T-helper 22 cell (primary cell): ENCODE data around the gene GET4.
"Not testable (repeated sequence)": the region's sequence is repeated elsewhere in the genome, so short reads cannot be mapped to it uniquely, and the experiment has no call there.

ENCODE experiments used
- DNase-seq: peaks from one replicate; pipeline ENCODE4 v3.0.0-alpha.2; 2020; ENCODE audit warnings: low read depth

The GET4 gene

GRCh38 chr7:916291-916941 is 40.1 kb downstream of the GET4 start:
- DNase-seq, result no peak

GRCh38 chr7:917255-918117 is 41.1 kb downstream of the GET4 start:
- DNase-seq, result no peak

- no peak for DNase-seq
Observed at GRCh38 chr7:918118-918425, 41.7 kb downstream of the GET4 start.

- no peak for DNase-seq
Observed at GRCh38 chr7:918441-919113, 42.2 kb downstream of the GET4 start.

- no peak for DNase-seq
Observed at GRCh38 chr7:919114-919442, 42.7 kb downstream of the GET4 start.

- no peak for DNase-seq
Observed at GRCh38 chr7:919924-920341, 43.6 kb downstream of the GET4 start.

GRCh38 chr7:920351-921070 is 44.2 kb downstream of the GET4 start:
- DNase-seq, result no peak

- no peak for DNase-seq
Observed at GRCh38 chr7:921071-921461, 44.7 kb downstream of the GET4 start.

- DNase-seq, result no peak
Observed at GRCh38 chr7:921581-922333, 45.4 kb downstream of the GET4 start.

- no peak for DNase-seq
Observed at GRCh38 chr7:922334-923107, 46.2 kb downstream of the GET4 start.

- peak; percentile 87 for DNase-seq
Observed at GRCh38 chr7:923108-924041, 47.0 kb downstream of the GET4 start.

- DNase-seq, result not testable (repeated sequence)
Observed at GRCh38 chr7:924042-924441, 47.7 kb downstream of the GET4 start.

- DNase-seq, result no peak
Observed at GRCh38 chr7:924541-925231, 48.3 kb downstream of the GET4 start.

- DNase-seq, result no peak
Observed at GRCh38 chr7:925601-926000, 49.2 kb downstream of the GET4 start.

GRCh38 chr7:926061-927030 is 50.0 kb downstream of the GET4 start:
- DNase-seq, result no peak

GRCh38 chr7:927031-927671 is 50.8 kb downstream of the GET4 start:
- no peak for DNase-seq

GRCh38 chr7:929311-929711 is 53.0 kb downstream of the GET4 start:
- no peak for DNase-seq
